Measurements from ENCODE around the gene WSCD2. TPM values are rescaled to one million over a fixed set of nuclear protein-coding genes. Genes with fewer than 3 reads are reported as not detected.

WSCD2 gene
- total RNA-seq, 3 donors from 2014 or later, result 0.53 to 2.0 (median 0.72) TPM

- intact Hi-C loops (cut with DNase I, micrococcal nuclease), result no loop called here
- no peaks in the 10 kb centered on the region for H3K4me1 ChIP-seq (ENCODE audit: low read depth)
- no peak for TF ChIP-seq CTCF (IDR thresholded peaks at IDR 0.05)
Measured at GRCh38 chr12:108287227-108287626, 158.1 kb downstream of the WSCD2 start.

GRCh38 chr12:108289350-108290161 lies 160.5 kb downstream of the WSCD2 start:
- DNase-seq (no peak), ATAC-seq (no peak)
- no peaks in the 10 kb centered on the region for H3K4me1 ChIP-seq (ENCODE audit: low read depth)
- no peak overlapping the region for H3K4me3 ChIP-seq
- intact Hi-C loops (cut with DNase I, micrococcal nuclease), result no loop called here
- H3K9me3 ChIP-seq, result no peaks in the 10 kb centered on the region
- no peak for TF ChIP-seq CTCF (IDR thresholded peaks at IDR 0.05)
- H3K36me3 ChIP-seq (ENCODE audit: low read depth), result no peaks in the 10 kb centered on the region

More at GRCh38 chr12:108287227-108287626, 158.1 kb downstream of the WSCD2 start:
- no peaks in the 10 kb centered on the region for H3K9me3 ChIP-seq
- no peak for DNase-seq
- no peak overlapping the region for H3K4me3 ChIP-seq
- no peak for ATAC-seq
- H3K36me3 ChIP-seq (ENCODE audit: low read depth), result no peaks in the 10 kb centered on the region

- DNase-seq, result no peak
- no peak for ATAC-seq
- no peaks in the 10 kb centered on the region for H3K36me3 ChIP-seq (ENCODE audit: low read depth)
Measured at GRCh38 chr12:108295641-108296040, 166.6 kb downstream of the WSCD2 start.

GRCh38 chr12:108296945-108297344 lies 167.9 kb downstream of the WSCD2 start:
- no peak for TF ChIP-seq CTCF (IDR thresholded peaks at IDR 0.05)
- Histone ChIP-seq H3K4me1 (ENCODE audit: low read depth) (no peaks in the 10 kb centered on the region), H3K36me3 (ENCODE audit: low read depth) (no peaks in the 10 kb centered on the region), H3K4me3 (no peak overlapping the region), H3K9me3 (no peaks in the 10 kb centered on the region)
- intact Hi-C loops (cut with DNase I, micrococcal nuclease), result no loop called here
- DNase-seq (no peak), ATAC-seq (no peak)

More at GRCh38 chr12:108295641-108296040, 166.6 kb downstream of the WSCD2 start:
- Histone ChIP-seq H3K4me3 (no peak overlapping the region), H3K9me3 (no peaks in the 10 kb centered on the region), H3K4me1 (ENCODE audit: low read depth) (no peaks in the 10 kb centered on the region)
- no peak for TF ChIP-seq CTCF (IDR thresholded peaks at IDR 0.05)
- intact Hi-C loops (cut with DNase I, micrococcal nuclease), result no loop called here

GRCh38 chr12:108297424-108297823 lies 168.3 kb downstream of the WSCD2 start:
- Histone ChIP-seq H3K4me3 (no peak overlapping the region), H3K4me1 (ENCODE audit: low read depth) (no peaks in the 10 kb centered on the region), H3K36me3 (ENCODE audit: low read depth) (no peaks in the 10 kb centered on the region), H3K9me3 (no peaks in the 10 kb centered on the region)
- TF ChIP-seq CTCF (IDR thresholded peaks at IDR 0.05), result no peak
- intact Hi-C loops (cut with DNase I, micrococcal nuclease), result no loop called here
- DNase-seq, result no peak
- no peak for ATAC-seq

Measured in mucosa of descending colon (tissue), 3 donors.